A549 (cell line): ENCODE data around the gene OAS3.
"Not testable (repeated sequence)": the region's sequence is repeated elsewhere in the genome, so short reads cannot be mapped to it uniquely, and the experiment has no call there.

Source experiments
- CTCF ChIP-seq: fragments of >200 bp; sonication (Bioruptor Twin); formaldehyde crosslinking; IDR thresholded peaks from 3 replicates; pipeline ENCODE4 v1.5.1; 2016
- EP300 ChIP-seq, 2 experiments: fragments of >200 bp; sonication (Bioruptor Twin); formaldehyde crosslinking; IDR thresholded peaks; 2 replicates in 1 of 2; 3 replicates in 1 of 2; pipeline ENCODE4 v1.6.1; 2016 to 2017

GRCh38 chr12:112913888-112914287, 24.4 kb upstream of the OAS3 start:
- not testable (repeated sequence) for TF ChIP-seq CTCF; EP300 (IDR thresholded peaks at IDR 0.05)
